Activated naive CD8-positive, alpha-beta T cell treated with anti-CD3 and anti-CD28 coated beads, Interleukin-2, amount 10 ng/mL, durations not matched to agents 7 days and 5 days (primary cell): ENCODE measurements around the gene TSPO. TPM values are rescaled to one million over a fixed set of nuclear protein-coding genes. Genes with fewer than 3 reads are reported as not detected.
"Not testable (repeated sequence)": the region's sequence is repeated elsewhere in the genome, so short reads cannot be mapped to it uniquely, and the experiment has no call there.

Experiments
- ATAC-seq: fragments of 150-1000 bp; cut with Tn5 transposase; one replicate; pipeline ENCODE4 v1.10.0; 2021; ENCODE audit warnings: low read depth, moderate library complexity
- POLR2A ChIA-PET: fragments of 350-600 bp; sonication (Branson Sonifier 250); formaldehyde crosslinking; loops from one replicate; lab custom pipeline; 2021; ENCODE audit warnings: antibody characterized with exemption; lab: Charles Lee
- DNase-seq: peaks from one replicate; pipeline ENCODE4 v3.0.0; 2021
- H3K27ac Mint-ChIP-seq: one replicate; pipeline ENCODE4 v1.8.0; 2022; ENCODE audit warnings: mild to moderate bottlenecking, mixed read lengths
- H3K27me3 Mint-ChIP-seq: one replicate; pipeline ENCODE4 v1.8.0; 2022; ENCODE audit warnings: mild to moderate bottlenecking, moderate library complexity, mixed read lengths
- H3K36me3 Mint-ChIP-seq: one replicate; pipeline ENCODE4 v1.8.0; 2021; ENCODE audit warnings: mild to moderate bottlenecking, mixed read lengths
- H3K4me1 Mint-ChIP-seq: one replicate; pipeline ENCODE4 v1.8.0; 2021; ENCODE audit warnings: mixed read lengths
- H3K4me3 Mint-ChIP-seq: one replicate; pipeline ENCODE4 v1.8.0; 2022; ENCODE audit warnings: mild to moderate bottlenecking, moderate library complexity, mixed read lengths
- H3K9me3 Mint-ChIP-seq: one replicate; pipeline ENCODE4 v1.8.0; 2021; ENCODE audit warnings: mixed read lengths
- total RNA-seq, 2 experiments: library from RNA; stranded (reverse); gene quantifications; one replicate each; pipeline ENCODE4 v1.2.3, GENCODE V29; 2021

Gene TSPO
- total RNA-seq, result 100 to 1,000 TPM; 107 to 116 TPM

DNA sequence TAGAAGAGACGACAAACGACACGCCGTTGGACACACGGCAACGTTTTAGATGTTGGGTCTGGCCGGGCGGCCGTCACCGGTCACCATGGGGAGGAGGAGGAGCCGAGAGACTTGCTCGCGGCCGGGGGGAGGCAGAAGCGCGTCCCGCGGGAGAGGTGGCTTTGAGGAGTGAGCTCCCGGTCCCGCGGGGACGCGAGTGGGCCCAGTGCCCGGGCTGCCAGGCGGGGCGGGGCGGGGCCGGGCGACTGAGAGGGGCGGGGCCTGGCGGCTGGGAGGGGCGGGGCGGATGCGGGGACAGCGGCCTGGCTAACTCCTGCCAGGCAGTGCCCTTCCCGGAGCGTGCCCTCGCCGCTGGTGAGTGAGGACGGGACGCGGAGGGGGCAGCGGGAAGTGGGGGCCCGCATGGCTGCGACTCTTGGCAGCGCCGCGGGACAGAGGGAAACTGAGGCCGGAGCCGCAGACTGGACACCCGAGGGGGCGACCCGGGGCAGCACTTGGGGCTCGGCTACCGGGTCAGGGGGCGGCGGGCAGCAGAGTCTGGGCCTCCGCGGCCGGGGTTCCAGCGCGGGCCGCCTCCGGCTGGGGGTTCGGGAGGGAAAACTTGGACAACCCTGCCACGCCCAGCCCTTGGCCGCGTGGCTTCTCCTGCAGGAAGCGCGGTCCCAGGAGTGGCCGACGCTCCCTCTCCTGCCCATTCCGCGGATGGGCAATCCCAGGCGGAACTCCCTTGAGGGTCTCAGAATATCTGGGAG, at the start of gene TSPO:
TSS of gene TSPO (plus strand) at position 309 of the 752 bp plus-strand sequence. CDS start 7,680 bp downstream, outside the sequence.
- peak; percentile 79 for DNase-seq
- Mint-ChIP-seq H3K4me3 (peak within 1 kb of the TSS; percentile 86), H3K9me3 (no peaks in the 10 kb centered on the region), H3K27me3 (no peaks in the 10 kb centered on the region), H3K36me3 (no peaks in the 10 kb centered on the region), H3K27ac (peak within 1 kb of the TSS; percentile 88), H3K4me1 (peaks cover 20% of the 10 kb centered on the region)
- POLR2A ChIA-PET, result interaction anchor here (1.0 to 1.7 kb wide), 2 partner anchors 8 to 36 kb away, joined by 4 to 5 read pairs; partner anchors contain the start of gene MCAT
- peak; percentile 57 for ATAC-seq

DNA sequence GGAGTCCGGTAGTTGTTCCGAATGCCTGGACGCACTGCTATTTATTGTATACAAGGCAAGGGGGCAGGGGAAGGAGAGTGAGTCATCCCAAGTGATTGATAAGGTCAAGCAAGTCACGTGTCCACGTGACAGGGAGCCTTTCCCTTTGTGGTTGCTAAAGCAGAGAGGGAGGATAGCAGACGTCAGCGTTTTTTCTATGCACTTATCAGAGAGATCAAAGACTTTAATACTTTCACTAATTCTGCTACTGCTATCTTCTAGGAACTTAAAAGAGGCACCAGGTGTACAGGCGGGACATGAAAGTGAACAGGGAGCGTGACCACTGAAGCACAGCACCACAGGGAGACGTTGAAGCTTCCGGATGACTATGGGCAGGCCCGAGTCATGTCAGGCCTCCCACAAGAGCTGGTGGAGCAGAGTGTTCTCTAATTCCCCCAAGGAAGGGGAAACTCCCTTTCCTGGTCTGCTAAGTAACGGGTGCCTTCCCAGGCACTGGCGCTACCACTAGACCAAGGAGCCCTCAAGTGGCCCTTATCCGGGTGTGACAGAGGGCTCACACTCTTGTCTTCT, 47.2 kb upstream of the TSPO start:
- H3K9me3 Mint-ChIP-seq, H3K4me1 Mint-ChIP-seq, DNase-seq, POLR2A ChIA-PET, H3K36me3 Mint-ChIP-seq, H3K27me3 Mint-ChIP-seq, H3K4me3 Mint-ChIP-seq, H3K27ac Mint-ChIP-seq: not testable (repeated sequence)
- peak; percentile 50 for ATAC-seq

DNA sequence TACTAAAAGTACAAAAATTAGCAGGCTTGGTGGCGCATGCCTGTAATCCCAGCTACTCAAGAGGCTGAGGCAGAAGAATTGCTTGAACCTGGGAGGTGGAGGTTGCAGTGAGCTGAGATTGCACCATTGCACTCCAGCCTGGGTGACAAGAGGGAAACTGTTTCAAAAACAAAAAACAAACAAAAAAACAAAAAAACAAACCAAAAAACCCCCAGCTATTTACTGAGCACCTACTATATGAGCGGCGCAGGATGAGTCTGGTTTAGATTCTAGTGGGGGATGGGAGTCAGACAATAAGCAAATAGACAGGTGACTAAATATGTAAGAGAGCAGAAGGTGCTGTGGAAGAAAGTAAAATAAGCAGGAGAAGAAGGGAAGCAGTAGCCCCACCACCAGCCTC, 46.4 kb upstream of the TSPO start:
- DNase-seq, POLR2A ChIA-PET, H3K4me3 Mint-ChIP-seq, H3K36me3 Mint-ChIP-seq, H3K4me1 Mint-ChIP-seq, H3K27me3 Mint-ChIP-seq, H3K27ac Mint-ChIP-seq, H3K9me3 Mint-ChIP-seq, ATAC-seq: not testable (repeated sequence)

GRCh38 chr22:43106302-43106701, 45.1 kb upstream of the TSPO start:
- Mint-ChIP-seq H3K36me3 (no peaks in the 10 kb centered on the region), H3K4me3 (no peak overlapping the region), H3K27ac (no peak overlapping the region), H3K9me3 (no peaks in the 10 kb centered on the region), H3K4me1 (peaks cover 9% of the 10 kb centered on the region), H3K27me3 (peaks cover 12% of the 10 kb centered on the region)
- POLR2A ChIA-PET, result no interaction called here
- DNase-seq (no peak), ATAC-seq (no peak)

- ATAC-seq (no peak), DNase-seq (no peak)
- Mint-ChIP-seq H3K27ac (no peak overlapping the region), H3K4me3 (no peak overlapping the region), H3K36me3 (no peaks in the 10 kb centered on the region), H3K27me3 (peaks cover 28% of the 10 kb centered on the region), H3K9me3 (no peaks in the 10 kb centered on the region), H3K4me1 (peaks cover 4% of the 10 kb centered on the region)
- POLR2A ChIA-PET, result interaction anchor here (0.6 kb wide), 1 partner anchor 356 kb away, joined by 4 read pairs; no protein-coding TSS in a partner anchor
These were observed 41.8 kb upstream of the TSPO start for GRCh38 chr22:43109511-43109910.

GRCh38 chr22:43109921-43110443, 41.4 kb upstream of the TSPO start:
- Mint-ChIP-seq H3K27me3 (peaks cover 29% of the 10 kb centered on the region), H3K9me3 (no peaks in the 10 kb centered on the region), H3K4me3 (peak overlapping the region; percentile 78), H3K27ac (no peak overlapping the region), H3K36me3 (no peaks in the 10 kb centered on the region), H3K4me1 (peaks cover 7% of the 10 kb centered on the region)
- no peak for DNase-seq
- POLR2A ChIA-PET, result interaction anchor here (0.6 kb wide), 1 partner anchor 357 kb away, joined by 4 read pairs; no protein-coding TSS in a partner anchor
- ATAC-seq, result no peak

GRCh38 chr22:43110444-43110926, 40.9 kb upstream of the TSPO start, which contains the start of gene BIK:
Gene BIK (plus strand): TSS chr22:43110750. CDS start chr22:43124023, 13,273 bp downstream.
- POLR2A ChIA-PET, result no interaction called here
- peaks cover 9% of the 10 kb centered on the region for H3K4me1 Mint-ChIP-seq
- peak within 1 kb of the TSS; percentile 78 for H3K4me3 Mint-ChIP-seq
- H3K27me3 Mint-ChIP-seq, result peaks cover 31% of the 10 kb centered on the region
- no peaks in the 10 kb centered on the region for H3K9me3 Mint-ChIP-seq
- no peaks in the 10 kb centered on the region for H3K36me3 Mint-ChIP-seq
- ATAC-seq (peak; percentile 44), DNase-seq (peak; percentile 55)
- H3K27ac Mint-ChIP-seq, result no peak within 1 kb of the TSS

DNA sequence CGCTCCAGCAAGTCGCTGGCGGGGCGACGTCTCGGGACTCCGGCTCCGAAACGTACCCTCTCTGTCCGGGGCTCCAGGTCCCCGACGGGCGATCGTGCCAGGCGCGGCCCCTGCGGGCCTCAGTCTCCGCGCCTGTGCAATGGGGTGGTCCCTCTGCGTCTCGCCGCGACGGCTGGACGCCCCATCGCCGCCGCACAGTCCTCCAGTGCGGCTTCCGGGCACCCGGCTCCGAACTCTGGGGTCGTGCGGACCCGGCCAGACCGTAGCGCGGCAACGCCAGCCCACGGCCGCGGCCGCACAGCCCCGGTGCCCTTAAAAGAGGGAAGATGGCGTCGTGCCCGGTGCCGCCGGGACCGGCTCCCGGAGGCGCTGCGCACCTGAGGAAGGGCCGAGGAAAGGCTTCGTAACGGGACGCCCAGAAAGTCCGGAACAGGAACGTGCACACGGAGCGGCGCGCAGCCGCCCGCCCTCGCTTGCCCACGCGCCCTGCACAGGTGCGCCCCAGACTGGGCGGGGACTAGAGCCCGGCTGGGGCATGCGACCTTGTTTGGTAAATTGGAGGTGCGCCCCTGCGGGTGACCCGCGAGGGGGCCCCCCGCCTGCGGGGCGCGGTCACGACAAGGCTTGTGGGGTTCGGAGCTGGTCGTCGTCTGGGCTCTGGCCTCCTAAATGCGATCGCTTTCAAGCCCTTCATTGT, 40.3 kb upstream of the TSPO start:
- peak; percentile 55 for DNase-seq
- Mint-ChIP-seq H3K27me3 (peaks cover 31% of the 10 kb centered on the region), H3K36me3 (no peaks in the 10 kb centered on the region), H3K9me3 (no peaks in the 10 kb centered on the region), H3K4me3 (peak overlapping the region; percentile 71), H3K4me1 (peaks cover 9% of the 10 kb centered on the region), H3K27ac (no peak overlapping the region)
- peak; percentile 55 for ATAC-seq
- POLR2A ChIA-PET, result interaction anchor here (0.5 kb wide), 1 partner anchor 24 kb away, joined by 3 read pairs; no protein-coding TSS in a partner anchor

- Mint-ChIP-seq H3K27ac (no peak overlapping the region), H3K36me3 (no peaks in the 10 kb centered on the region), H3K9me3 (no peaks in the 10 kb centered on the region), H3K27me3 (peaks cover 31% of the 10 kb centered on the region), H3K4me3 (no peak overlapping the region), H3K4me1 (peaks cover 9% of the 10 kb centered on the region)
- DNase-seq (no peak), ATAC-seq (no peak)
- POLR2A ChIA-PET, result no interaction called here
These were observed 37.7 kb upstream of the TSPO start for GRCh38 chr22:43113526-43114251.

GRCh38 chr22:43114958-43115357, 36.4 kb upstream of the TSPO start:
- no peak overlapping the region for H3K4me3 Mint-ChIP-seq
- H3K36me3 Mint-ChIP-seq, result no peaks in the 10 kb centered on the region
- POLR2A ChIA-PET, result no interaction called here
- H3K4me1 Mint-ChIP-seq, result peaks cover 9% of the 10 kb centered on the region
- H3K9me3 Mint-ChIP-seq, result no peaks in the 10 kb centered on the region
- H3K27ac Mint-ChIP-seq, result no peak overlapping the region
- no peak for DNase-seq
- H3K27me3 Mint-ChIP-seq, result peaks cover 21% of the 10 kb centered on the region
- no peak for ATAC-seq

DNA sequence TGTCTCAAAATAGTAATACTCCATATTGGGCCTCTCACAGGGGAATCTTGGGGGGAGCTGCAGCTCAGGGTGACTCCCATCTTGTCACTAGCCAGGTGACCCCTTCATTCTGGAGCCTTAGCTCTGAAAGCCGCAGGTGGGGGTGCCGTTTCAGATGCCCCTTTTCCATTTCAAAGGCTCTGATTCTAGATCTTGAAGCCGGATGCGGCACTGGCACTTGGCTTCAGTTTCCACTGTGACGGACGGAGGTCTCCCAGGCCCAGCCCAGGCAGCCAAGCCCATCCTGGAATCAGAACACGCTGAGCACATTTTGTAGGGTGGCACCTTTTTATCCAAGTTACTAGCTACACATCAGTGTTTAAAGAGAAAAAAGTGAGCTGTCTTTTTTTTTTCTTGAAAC, 34.4 kb upstream of the TSPO start:
- Mint-ChIP-seq H3K36me3 (no peaks in the 10 kb centered on the region), H3K4me1 (peaks cover 5% of the 10 kb centered on the region), H3K27ac (no peak overlapping the region), H3K27me3 (peaks cover 15% of the 10 kb centered on the region), H3K4me3 (no peak overlapping the region), H3K9me3 (no peaks in the 10 kb centered on the region)
- DNase-seq, result no peak
- no peak for ATAC-seq
- POLR2A ChIA-PET, result interaction anchor here (0.6 kb wide), 1 partner anchor 157 kb away, joined by 4 read pairs; no protein-coding TSS in a partner anchor

GRCh38 chr22:43118024-43118849, 33.1 kb upstream of the TSPO start:
- peaks cover 5% of the 10 kb centered on the region for H3K4me1 Mint-ChIP-seq
- no peak for DNase-seq
- peaks cover 4% of the 10 kb centered on the region for H3K27me3 Mint-ChIP-seq
- no peaks in the 10 kb centered on the region for H3K36me3 Mint-ChIP-seq
- no peak overlapping the region for H3K4me3 Mint-ChIP-seq
- POLR2A ChIA-PET, result interaction anchor here (0.7 kb wide), 1 partner anchor 1796 kb away, joined by 3 read pairs; no protein-coding TSS in a partner anchor
- ATAC-seq, result no peak
- H3K27ac Mint-ChIP-seq, result no peak overlapping the region
- H3K9me3 Mint-ChIP-seq, result no peaks in the 10 kb centered on the region
